Activated CD8-positive, alpha-beta memory T cell treated with anti-CD3 and anti-CD28 coated beads, Interleukin-2, amount 10 ng/mL, durations not matched to agents 7 days and 5 days (primary cell): ENCODE results near the gene CBR1. TPM values are rescaled to one million over a fixed set of nuclear protein-coding genes. Genes with fewer than 3 reads are reported as not detected.

Experiments
- ATAC-seq: fragments of 150-1000 bp; cut with Tn5 transposase; one replicate; pipeline ENCODE4 v1.10.0; 2021; ENCODE audit warnings: moderate library complexity
- CTCF ChIA-PET: fragments of 350-600 bp; sonication (Branson Sonifier 250); formaldehyde crosslinking; loops from one replicate; lab custom pipeline; 2021; ENCODE audit warnings: antibody characterized with exemption; lab: Charles Lee
- DNase-seq: peaks from one replicate; pipeline ENCODE4 v3.0.0-alpha.2; 2020
- H3K27ac Mint-ChIP-seq: one replicate; pipeline ENCODE4 v1.8.0; 2021; ENCODE audit warnings: mild to moderate bottlenecking, mixed read lengths
- H3K27me3 Mint-ChIP-seq: one replicate; pipeline ENCODE4 v1.8.0; 2021; ENCODE audit warnings: mixed read lengths
- H3K36me3 Mint-ChIP-seq: one replicate; pipeline ENCODE4 v1.8.0; 2021; ENCODE audit warnings: mild to moderate bottlenecking, mixed read lengths
- H3K4me1 Mint-ChIP-seq: one replicate; pipeline ENCODE4 v1.8.0; 2021; ENCODE audit warnings: mixed read lengths
- H3K4me3 Mint-ChIP-seq: one replicate; pipeline ENCODE4 v1.8.0; 2021; ENCODE audit warnings: mild to moderate bottlenecking, moderate library complexity, mixed read lengths
- H3K9me3 Mint-ChIP-seq: one replicate; pipeline ENCODE4 v1.8.0; 2022; ENCODE audit warnings: low read depth, mixed read lengths
- total RNA-seq, 2 experiments: library from RNA; stranded (reverse); gene quantifications; one replicate each; pipeline ENCODE4 v1.2.3, GENCODE V29; 2021

The CBR1 gene
- total RNA-seq, 2 experiments from 2014 or later = 47.8 to 52.3 TPM

DNA sequence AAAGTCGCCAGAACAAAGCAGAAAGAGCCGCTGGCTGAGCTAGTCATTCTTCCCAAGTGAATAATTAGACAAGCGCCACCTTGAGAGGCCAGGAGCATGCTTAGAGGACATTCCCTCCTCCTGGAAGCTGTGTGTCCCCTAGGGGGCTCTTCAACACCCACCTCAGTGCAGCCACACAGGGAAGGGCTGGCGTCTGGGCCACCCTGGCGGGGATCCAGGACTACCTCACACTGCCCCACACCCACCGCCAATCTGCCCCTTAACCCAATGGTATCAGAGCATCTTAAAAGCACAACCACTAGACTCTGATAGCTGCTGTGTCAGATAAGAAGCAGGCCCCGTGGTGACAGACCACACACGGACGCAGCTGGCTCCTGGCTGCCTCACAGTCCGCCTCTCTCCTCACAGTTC lies 34.4 kb upstream of the CBR1 start:
- H3K4me1 Mint-ChIP-seq = no peaks in the 10 kb centered on the region
- ATAC-seq = no peak

DNA sequence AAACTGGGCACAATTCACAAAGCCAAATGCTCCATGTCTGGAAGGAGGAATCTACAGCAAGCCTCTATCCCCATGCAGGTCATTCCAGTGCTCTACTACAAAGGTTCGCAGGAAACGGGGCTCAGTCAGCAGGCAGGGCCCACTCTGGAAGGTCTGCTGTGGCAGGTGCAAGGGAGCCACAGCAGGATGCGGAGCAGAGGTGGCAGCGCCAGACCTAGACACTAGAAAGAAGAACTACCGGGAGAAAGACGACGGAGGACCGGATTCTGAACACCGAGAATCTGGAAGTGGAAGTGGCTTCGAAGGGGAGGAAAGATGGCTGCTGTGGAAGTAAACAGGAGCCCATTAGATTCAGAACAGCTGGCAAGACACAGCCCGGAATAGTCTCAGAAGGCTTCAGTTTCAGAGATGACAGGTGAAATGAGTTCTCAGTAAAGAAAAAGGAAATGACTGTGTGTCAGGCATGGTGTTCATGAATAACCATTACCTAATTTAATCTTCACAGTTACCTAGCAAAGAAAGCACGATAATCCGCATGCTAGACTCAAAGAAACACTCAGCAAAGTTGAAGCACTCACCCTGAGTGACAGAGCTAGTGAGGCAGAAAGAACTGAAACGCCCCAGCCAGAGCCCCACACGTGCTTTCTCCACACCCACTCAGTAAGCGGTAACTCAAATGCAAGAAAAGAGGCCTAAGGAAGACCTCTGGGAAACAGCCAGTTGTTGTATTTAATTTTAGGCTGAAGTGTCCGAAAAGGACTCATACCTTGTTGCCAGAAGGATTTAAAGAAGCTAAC lies 30.9 kb upstream of the CBR1 start:
- no peaks in the 10 kb centered on the region for H3K27me3 Mint-ChIP-seq
- no peak for ATAC-seq
- no peak overlapping the region for H3K4me3 Mint-ChIP-seq
- H3K36me3 Mint-ChIP-seq = peaks cover 23% of the 10 kb centered on the region
- no peaks in the 10 kb centered on the region for H3K9me3 Mint-ChIP-seq
- H3K4me1 Mint-ChIP-seq = no peaks in the 10 kb centered on the region
- CTCF ChIA-PET = no interaction called here
- no peak overlapping the region for H3K27ac Mint-ChIP-seq
- no peak for DNase-seq

More for the DNA sequence above, 34.4 kb upstream of the CBR1 start:
- Mint-ChIP-seq H3K27ac (no peak overlapping the region), H3K9me3 (no peaks in the 10 kb centered on the region), H3K36me3 (peaks cover 17% of the 10 kb centered on the region), H3K27me3 (no peaks in the 10 kb centered on the region), H3K4me3 (no peak overlapping the region)
- DNase-seq = no peak
- CTCF ChIA-PET = no interaction called here

DNA sequence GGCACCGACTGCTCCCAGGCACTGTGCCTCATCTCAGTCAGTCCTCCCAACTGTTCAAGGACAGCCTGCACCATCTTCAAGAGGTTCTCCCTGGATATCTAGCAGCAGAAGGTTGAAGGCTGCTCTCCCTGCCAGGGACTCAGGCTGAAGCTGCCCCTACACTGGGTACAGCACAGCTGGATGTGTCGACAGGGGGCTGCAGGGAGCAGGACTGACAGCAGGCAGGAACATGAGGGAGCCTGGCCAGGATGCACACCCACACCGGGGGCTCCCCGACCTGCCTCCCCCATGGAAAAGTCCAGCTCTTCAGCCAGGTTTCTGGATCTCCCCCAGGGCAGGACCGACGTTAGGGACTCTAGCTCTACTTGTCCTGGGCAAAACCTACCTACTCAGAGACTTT lies 30.0 kb upstream of the CBR1 start:
- Mint-ChIP-seq H3K4me3 (no peak overlapping the region), H3K36me3 (peaks cover 29% of the 10 kb centered on the region), H3K27ac (no peak overlapping the region), H3K27me3 (no peaks in the 10 kb centered on the region), H3K4me1 (no peaks in the 10 kb centered on the region), H3K9me3 (no peaks in the 10 kb centered on the region)
- DNase-seq (no peak), ATAC-seq (no peak)
- CTCF ChIA-PET = interaction anchor here (1.1 kb wide), 1 partner anchor 11 kb away, joined by 5 read pairs; no protein-coding TSS in a partner anchor

DNA sequence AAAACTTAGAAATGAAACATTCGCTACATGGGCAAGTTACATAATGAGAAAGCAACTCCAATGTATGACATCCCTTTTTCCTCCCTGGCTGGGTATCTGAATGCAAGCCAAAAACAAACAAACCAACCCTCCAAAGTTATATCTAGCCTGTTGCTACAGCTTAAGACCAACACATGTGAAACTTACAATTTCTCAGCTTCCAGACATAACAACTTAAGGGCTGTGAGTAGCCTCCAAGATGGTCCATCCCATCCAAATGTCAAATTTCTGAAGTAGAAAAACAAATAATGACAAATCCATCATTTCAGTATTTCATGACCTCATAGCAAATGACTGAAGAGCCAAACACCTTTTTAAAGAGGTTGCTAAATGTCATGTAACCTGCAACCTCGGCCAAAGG lies 29.4 kb upstream of the CBR1 start:
- CTCF ChIA-PET = interaction anchor here (1.1 kb wide), 1 partner anchor 12 kb away, joined by 5 read pairs; no protein-coding TSS in a partner anchor
- Mint-ChIP-seq H3K27me3 (no peaks in the 10 kb centered on the region), H3K9me3 (no peaks in the 10 kb centered on the region), H3K36me3 (peaks cover 32% of the 10 kb centered on the region), H3K27ac (no peak overlapping the region), H3K4me3 (no peak overlapping the region), H3K4me1 (no peaks in the 10 kb centered on the region)
- no peak for ATAC-seq
- DNase-seq = no peak

DNA sequence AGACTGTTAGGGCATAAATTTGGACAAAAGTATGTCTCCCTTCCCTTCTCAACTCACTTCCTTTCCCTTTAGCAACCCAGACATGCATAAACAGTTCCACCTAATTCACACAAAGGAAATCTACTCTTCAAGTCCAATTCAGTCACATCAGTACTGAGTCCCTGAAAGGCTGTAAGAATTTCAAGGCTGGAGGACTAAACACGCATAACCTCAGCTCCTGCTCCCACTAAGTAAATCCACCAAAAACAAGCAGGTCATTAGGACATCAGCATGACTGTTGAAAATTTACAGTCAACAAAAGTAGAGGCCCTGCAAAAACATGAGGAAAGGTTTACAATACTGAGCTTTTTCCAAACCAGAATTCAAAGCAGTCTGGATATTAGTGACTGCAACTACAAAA lies 27.9 kb upstream of the CBR1 start:
- Mint-ChIP-seq H3K4me1 (no peaks in the 10 kb centered on the region), H3K4me3 (no peak overlapping the region), H3K36me3 (peaks cover 30% of the 10 kb centered on the region), H3K27me3 (no peaks in the 10 kb centered on the region), H3K9me3 (no peaks in the 10 kb centered on the region), H3K27ac (no peak overlapping the region)
- DNase-seq = no peak
- ATAC-seq = no peak
- CTCF ChIA-PET = interaction anchor here (1.2 to 1.3 kb wide), 2 partner anchors 12 to 72 kb away, joined by 3 to 4 read pairs; no protein-coding TSS in a partner anchor

DNA sequence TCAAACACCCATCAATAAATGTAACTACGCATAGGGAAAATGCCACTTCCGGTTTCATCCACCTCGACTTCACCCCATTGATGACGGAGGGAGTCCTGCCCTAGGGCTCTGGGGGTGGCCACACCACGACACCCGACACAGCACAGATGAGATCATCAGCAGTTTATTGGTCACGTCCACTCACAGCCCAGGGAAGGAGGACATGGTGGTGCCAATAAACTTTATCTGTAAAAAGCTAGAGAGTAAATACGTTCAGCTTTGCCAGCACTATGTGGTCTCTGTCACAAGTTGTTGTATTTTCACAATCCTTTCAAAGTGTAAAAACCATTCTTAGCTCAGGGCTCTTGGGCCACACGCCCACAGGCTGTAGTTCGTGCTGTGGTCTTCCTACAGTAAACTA lies 25.8 kb upstream of the CBR1 start:
- ATAC-seq (no peak), DNase-seq (no peak)
- no peak overlapping the region for H3K4me3 Mint-ChIP-seq
- no peaks in the 10 kb centered on the region for H3K9me3 Mint-ChIP-seq
- no peaks in the 10 kb centered on the region for H3K27me3 Mint-ChIP-seq
- no peak overlapping the region for H3K27ac Mint-ChIP-seq
- CTCF ChIA-PET = no interaction called here
- H3K36me3 Mint-ChIP-seq = peaks cover 38% of the 10 kb centered on the region
- no peaks in the 10 kb centered on the region for H3K4me1 Mint-ChIP-seq

DNA sequence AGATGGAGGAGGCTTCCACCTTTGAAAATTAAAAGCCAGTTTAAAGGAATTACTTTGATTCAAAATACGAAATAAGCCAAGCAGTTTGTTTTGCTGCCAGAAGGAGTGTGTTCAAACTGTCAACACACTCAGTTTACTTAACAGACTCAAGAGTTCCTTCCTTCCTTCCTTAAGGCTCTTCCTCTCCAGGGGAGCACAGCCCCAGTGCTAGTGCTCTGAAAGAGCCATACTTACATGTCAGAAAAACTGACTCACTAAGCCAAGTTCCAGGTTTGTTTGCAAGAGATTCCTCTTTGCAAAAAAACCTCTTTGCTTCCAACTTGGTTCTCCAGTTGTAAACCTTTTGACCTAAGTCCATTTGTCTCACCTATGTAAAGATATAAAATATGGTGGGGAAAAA lies 23.8 kb upstream of the CBR1 start:
- ATAC-seq (no peak), DNase-seq (no peak)
- Mint-ChIP-seq H3K36me3 (peaks cover 49% of the 10 kb centered on the region), H3K4me3 (no peak overlapping the region), H3K4me1 (no peaks in the 10 kb centered on the region), H3K27me3 (no peaks in the 10 kb centered on the region), H3K9me3 (no peaks in the 10 kb centered on the region), H3K27ac (no peak overlapping the region)
- CTCF ChIA-PET = interaction anchor here (1.5 kb wide), 1 partner anchor 19 kb away, joined by 4 read pairs; no protein-coding TSS in a partner anchor

DNA sequence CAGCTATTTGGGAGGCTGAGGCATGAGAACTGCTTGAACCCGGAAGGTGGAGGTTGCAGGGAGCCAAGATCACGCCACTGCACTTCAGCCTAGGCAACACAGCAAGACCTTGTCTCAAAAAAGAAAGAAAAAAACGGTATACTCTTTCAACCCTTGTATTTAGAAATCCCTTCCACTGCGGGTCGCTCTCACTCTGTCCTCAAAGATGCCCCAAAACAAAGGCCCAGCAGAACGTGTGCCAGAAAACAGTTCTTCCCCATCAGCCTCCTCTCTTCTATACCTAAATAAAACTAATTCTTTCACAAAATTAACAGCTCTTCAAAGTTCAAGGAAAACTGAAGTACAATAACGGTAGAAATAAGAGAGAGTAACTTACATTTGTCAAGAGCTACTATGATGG lies 22.7 kb upstream of the CBR1 start:
- H3K4me1 Mint-ChIP-seq = no peaks in the 10 kb centered on the region
- no peak overlapping the region for H3K4me3 Mint-ChIP-seq

DNA sequence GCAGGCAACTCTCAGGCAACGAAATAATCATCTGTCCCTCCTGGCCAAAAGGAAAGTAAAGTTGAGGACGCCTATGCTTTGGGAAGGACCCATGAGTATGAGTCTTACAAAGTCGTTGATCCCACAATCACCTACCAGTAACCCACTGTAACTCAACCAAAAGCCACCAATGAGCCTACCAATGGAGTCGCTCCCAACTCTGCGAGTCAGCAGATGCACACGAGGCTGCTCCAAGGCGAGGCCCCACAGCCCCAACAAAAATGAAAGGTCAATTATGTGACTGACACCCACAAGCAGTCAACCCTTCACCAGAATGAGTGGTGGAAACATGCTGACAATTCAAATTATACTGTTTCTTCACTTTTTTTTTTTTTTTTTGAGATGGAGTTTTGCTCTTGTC lies 21.5 kb upstream of the CBR1 start:
- Mint-ChIP-seq H3K4me3 (no peak overlapping the region), H3K36me3 (peaks cover 49% of the 10 kb centered on the region), H3K4me1 (peaks cover under 1% of the 10 kb centered on the region), H3K27me3 (no peaks in the 10 kb centered on the region), H3K27ac (no peak overlapping the region), H3K9me3 (no peaks in the 10 kb centered on the region)
- no peak for ATAC-seq
- CTCF ChIA-PET = interaction anchor here (1.5 kb wide), 1 partner anchor 65 kb away, joined by 4 read pairs; no protein-coding TSS in a partner anchor
- DNase-seq = no peak

More for the DNA sequence above, 22.7 kb upstream of the CBR1 start:
- DNase-seq (no peak), ATAC-seq (no peak)
- CTCF ChIA-PET = interaction anchor here (1.5 kb wide), 1 partner anchor 66 kb away, joined by 4 read pairs; no protein-coding TSS in a partner anchor
- Mint-ChIP-seq H3K9me3 (no peaks in the 10 kb centered on the region), H3K36me3 (peaks cover 52% of the 10 kb centered on the region), H3K27ac (no peak overlapping the region), H3K27me3 (no peaks in the 10 kb centered on the region)

DNA sequence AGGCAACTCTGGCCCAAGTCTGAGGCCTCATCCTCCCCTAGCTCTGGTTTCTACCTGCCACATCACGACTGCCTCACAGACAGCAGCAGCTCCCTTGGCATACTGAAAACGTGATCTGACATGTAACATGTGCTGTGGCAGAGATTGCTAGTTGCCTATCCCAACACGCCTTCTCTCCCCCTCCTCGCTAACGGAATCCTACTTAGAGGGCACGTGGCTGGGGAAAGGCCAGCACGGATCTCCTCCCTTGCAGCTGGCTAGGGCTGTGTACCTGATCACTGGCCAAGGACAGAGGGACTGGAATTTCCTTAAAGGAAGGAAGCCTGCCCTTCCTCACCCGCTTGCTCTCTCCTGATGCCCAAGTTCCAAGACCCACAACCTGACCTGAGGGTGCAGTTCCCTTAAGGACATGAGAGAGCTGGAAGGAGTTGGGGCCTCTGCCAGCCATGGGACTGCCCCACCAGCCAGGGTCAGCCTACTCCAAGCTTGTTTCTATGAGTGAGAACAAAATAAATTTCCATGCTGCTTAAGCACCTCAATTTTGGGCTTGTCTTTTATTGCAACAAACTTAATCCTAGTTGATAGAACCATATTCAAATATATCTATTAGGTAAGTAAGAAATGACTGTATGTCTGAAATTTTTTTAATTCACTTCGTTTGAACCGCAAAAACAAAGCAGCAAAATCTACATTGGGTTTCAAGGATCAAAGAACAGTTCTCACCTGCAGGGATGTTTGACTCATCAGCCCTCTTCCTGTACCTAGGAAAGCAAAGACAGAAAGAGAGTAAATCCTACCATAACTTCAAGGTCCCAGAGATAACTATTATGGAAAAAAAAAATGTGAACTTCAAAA lies 16.7 kb upstream of the CBR1 start:
- Mint-ChIP-seq H3K4me3 (no peak overlapping the region), H3K27ac (no peak overlapping the region), H3K9me3 (no peaks in the 10 kb centered on the region), H3K36me3 (peaks cover 61% of the 10 kb centered on the region), H3K27me3 (no peaks in the 10 kb centered on the region), H3K4me1 (peaks cover 15% of the 10 kb centered on the region)
- DNase-seq = no peak
- ATAC-seq = no peak
- CTCF ChIA-PET = interaction anchor here (1.1 to 1.2 kb wide), 2 partner anchors 11 to 25 kb away, joined by 3 to 4 read pairs; no protein-coding TSS in a partner anchor

DNA sequence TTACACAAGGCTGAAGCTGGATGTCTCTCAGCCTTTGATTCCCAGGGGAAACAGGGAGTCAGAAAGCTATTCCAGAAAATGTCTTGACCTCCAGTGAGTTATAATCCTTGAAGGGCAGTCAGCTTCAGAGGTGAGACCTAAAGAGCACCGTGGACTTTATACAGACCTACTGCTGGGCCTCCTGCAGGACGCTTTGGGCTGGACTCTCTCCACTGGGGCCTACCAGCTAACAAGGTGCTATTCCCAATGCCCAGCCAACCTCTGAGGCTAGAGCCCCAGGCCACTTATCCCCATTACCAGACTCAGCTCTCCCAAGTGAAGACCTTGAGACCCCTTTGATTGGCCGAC lies 16.1 kb upstream of the CBR1 start:
- no peaks in the 10 kb centered on the region for H3K9me3 Mint-ChIP-seq
- peaks cover 21% of the 10 kb centered on the region for H3K4me1 Mint-ChIP-seq
- H3K4me3 Mint-ChIP-seq = no peak overlapping the region
- DNase-seq (no peak), ATAC-seq (no peak)
- no peak overlapping the region for H3K27ac Mint-ChIP-seq
- peaks cover 60% of the 10 kb centered on the region for H3K36me3 Mint-ChIP-seq
- CTCF ChIA-PET = interaction anchor here (1.0 to 1.6 kb wide), 3 partner anchors 11 to 59 kb away, joined by 3 to 5 read pairs (median 4); no protein-coding TSS in a partner anchor
- no peaks in the 10 kb centered on the region for H3K27me3 Mint-ChIP-seq

DNA sequence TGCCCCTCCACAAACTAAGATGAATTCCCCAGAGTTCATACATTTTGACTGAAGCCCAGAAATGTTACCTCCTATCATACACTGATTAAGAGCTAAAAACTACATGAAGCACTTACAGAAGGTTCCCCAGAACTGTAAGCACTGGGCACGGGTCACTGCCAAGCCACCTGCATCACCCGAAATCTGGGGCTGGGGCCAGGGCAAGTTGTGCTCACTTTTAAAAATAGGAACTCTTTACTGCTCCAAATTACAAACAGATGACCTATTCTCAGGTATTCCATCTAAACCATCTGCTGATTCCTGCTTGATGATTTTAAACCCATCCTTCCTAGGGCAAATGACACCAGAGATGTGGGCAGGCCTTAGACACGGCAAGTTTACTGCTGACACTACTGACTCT lies 14.3 kb upstream of the CBR1 start:
- Mint-ChIP-seq H3K4me3 (no peak overlapping the region), H3K27ac (no peak overlapping the region), H3K9me3 (no peaks in the 10 kb centered on the region), H3K4me1 (peaks cover 28% of the 10 kb centered on the region), H3K27me3 (no peaks in the 10 kb centered on the region), H3K36me3 (peaks cover 46% of the 10 kb centered on the region)
- no peak for ATAC-seq
- CTCF ChIA-PET = interaction anchor here (0.5 kb wide), 1 partner anchor 1411 kb away, joined by 3 read pairs; no protein-coding TSS in a partner anchor
- no peak for DNase-seq

DNA sequence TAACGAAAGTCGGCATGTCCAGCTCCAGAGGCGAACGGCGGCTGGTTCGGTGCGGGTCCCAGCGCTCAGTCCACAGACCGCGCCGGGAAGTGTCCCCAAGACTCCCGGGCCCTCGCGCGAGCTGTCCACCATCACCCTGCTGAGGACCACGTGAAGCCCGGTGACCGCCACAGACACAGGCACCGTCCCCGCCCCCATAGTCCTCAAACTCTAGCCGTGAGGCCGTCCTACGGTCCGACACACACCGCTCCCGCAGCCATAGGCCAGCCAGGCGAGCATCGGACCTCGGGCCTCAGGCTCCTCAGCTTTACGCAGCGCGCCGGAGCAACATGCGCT lies 10.0 kb upstream of the CBR1 start:
- DNase-seq (peak; percentile 54), ATAC-seq (peak; percentile 48)
- H3K4me1 Mint-ChIP-seq = peaks cover 31% of the 10 kb centered on the region
- H3K27ac Mint-ChIP-seq = peak overlapping the region; percentile 93
- H3K4me3 Mint-ChIP-seq = peak overlapping the region; percentile 91
- no peaks in the 10 kb centered on the region for H3K9me3 Mint-ChIP-seq
- H3K36me3 Mint-ChIP-seq = peaks cover 28% of the 10 kb centered on the region
- CTCF ChIA-PET = interaction anchor here (0.7 to 3.0 kb wide), 5 partner anchors 10 to 93 kb away, joined by 3 to 17 read pairs (median 4); partner anchors contain the start of gene CBR1
- H3K27me3 Mint-ChIP-seq = no peaks in the 10 kb centered on the region
